Naive thymus-derived CD8-positive, alpha-beta T cell (primary cell): ENCODE measurements around the gene HOXA9. TPM values are rescaled to one million over a fixed set of nuclear protein-coding genes. Genes with fewer than 3 reads are reported as not detected.

Source experiments
- ATAC-seq, 2 donors: fragments of 150-1000 bp; cut with Tn5 transposase in 1 of 2; sonication (Bioruptor Pico), chemical (Tn5 transposase) in 1 of 2; 1 replicate in 1 of 2; 2 replicates in 1 of 2; pipeline ENCODE4 v1.10.0; 2021; ENCODE audit warnings: mild to moderate bottlenecking in 2 of 2, moderate library complexity in 2 of 2
- POLR2A ChIA-PET: fragments of 350-600 bp; sonication (Branson Sonifier 250); formaldehyde crosslinking; loops from one replicate; lab custom pipeline; 2021; ENCODE audit warnings: antibody characterized with exemption; lab: Charles Lee
- DNase-seq, 10 donors: peaks; one replicate each; pipeline versions ENCODE4 v3.0.0 to v3.0.0-alpha.2; 2020 to 2022
- H3K27ac Mint-ChIP-seq, 10 donors: one replicate each; pipeline ENCODE4 v1.8.0; 2020 to 2022; ENCODE audit warnings: mild to moderate bottlenecking in 10 of 10, mixed read lengths in 10 of 10, moderate library complexity in 4 of 10, inconsistent platforms in 1 of 10
- H3K27me3 Mint-ChIP-seq, 5 donors: one replicate each; pipeline ENCODE4 v1.8.0; 2021 to 2022; ENCODE audit warnings: mixed read lengths in 5 of 5
- H3K36me3 Mint-ChIP-seq, 3 donors: one replicate each; pipeline ENCODE4 v1.8.0; 2020 to 2022; ENCODE audit warnings: mixed read lengths in 3 of 3, mild to moderate bottlenecking in 2 of 3, inconsistent platforms in 1 of 3
- H3K4me1 Mint-ChIP-seq, 4 donors: one replicate each; pipeline ENCODE4 v1.8.0; 2021 to 2022; ENCODE audit warnings: mixed read lengths in 4 of 4
- H3K4me3 Mint-ChIP-seq, 10 donors: one replicate each; pipeline ENCODE4 v1.8.0; 2020 to 2022; ENCODE audit warnings: mild to moderate bottlenecking in 10 of 10, mixed read lengths in 10 of 10, moderate library complexity in 6 of 10, inconsistent platforms in 1 of 10
- H3K9me3 Mint-ChIP-seq, 9 donors: one replicate each; pipeline ENCODE4 v1.8.0; 2020 to 2022; ENCODE audit warnings: mixed read lengths in 9 of 9, mild to moderate bottlenecking in 3 of 9, inconsistent platforms in 1 of 9, moderate library complexity in 1 of 9
- polyA plus RNA-seq, 3 donors: library from polyadenylated mRNA; unstranded; fragments of 300-500 nt; fragmentation: Illumina TruSeq; gene quantifications; one replicate each; pipeline ENCODE4 v1.2.3, GENCODE V29; 2021
- total RNA-seq, 8 experiments: library from RNA in 2 of 8; stranded (reverse) in 2 of 8; gene quantifications; one replicate each; pipeline ENCODE4 v1.2.3 and lab custom pipeline; 2021 to 2026

The HOXA9 gene
- total and polyA plus RNA-seq, 5 experiments from 2014 or later, result 0.16 TPM; not detected in 4

DNA sequence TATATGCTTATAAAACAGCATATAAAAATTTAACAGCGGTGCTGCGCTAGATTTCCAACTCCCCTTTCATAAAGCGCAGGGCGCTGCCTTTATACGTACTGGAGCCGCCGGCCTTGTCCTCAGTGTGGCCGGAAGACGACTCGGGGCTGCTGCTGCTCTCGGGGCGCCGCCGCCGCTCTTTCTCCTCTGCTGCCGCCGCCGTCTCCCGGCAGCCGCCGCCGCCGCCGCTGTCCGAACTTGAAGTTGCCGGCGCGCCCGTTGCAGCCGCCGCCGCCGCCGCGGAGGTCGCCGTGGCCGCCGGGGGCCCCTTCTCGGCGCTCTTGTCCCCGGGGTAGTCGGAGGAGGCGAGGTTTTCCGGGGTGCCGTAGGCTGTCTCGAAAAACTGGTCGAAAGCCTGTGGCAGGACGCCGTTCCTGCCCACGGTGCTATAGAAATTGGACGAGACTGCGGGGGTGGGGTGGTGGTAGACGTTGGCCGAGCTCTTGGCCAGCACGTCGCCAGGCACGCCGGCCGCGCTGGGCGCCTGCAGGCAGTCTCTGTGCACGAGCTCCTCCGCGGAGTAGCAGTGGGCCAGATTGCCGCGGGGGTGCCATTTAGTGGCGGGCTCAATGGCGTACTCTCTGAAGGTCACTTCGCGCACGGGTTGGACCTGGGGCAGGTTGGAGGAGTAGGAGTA lies 19.1 kb upstream of the HOXA9 start:
- Mint-ChIP-seq H3K36me3 (peaks cover 0 to 7% (median 3%) of the 10 kb centered on the region in 3 donors), H3K27ac (peak overlapping the region in 3 of 10 donors; percentile 32 to 91 (median 85)), H3K27me3 (peaks cover 48 to 96% (median 69%) of the 10 kb centered on the region in 5 donors), H3K4me3 (peak overlapping the region; percentile 67 to 85 (median 81)), H3K4me1 (peaks cover 33 to 60% (median 50%) of the 10 kb centered on the region in 4 donors), H3K9me3 (peaks cover 0 to 2% (median 0%) of the 10 kb centered on the region in 9 donors)
- POLR2A ChIA-PET, result interaction anchor here (0.8 to 1.3 kb wide), 6 partner anchors 10 to 25 kb away, joined by 3 to 12 read pairs (median 3); partner anchors contain the start of gene HOXA10
- DNase-seq (no peak), ATAC-seq (peak; percentile 9 to 27)

DNA sequence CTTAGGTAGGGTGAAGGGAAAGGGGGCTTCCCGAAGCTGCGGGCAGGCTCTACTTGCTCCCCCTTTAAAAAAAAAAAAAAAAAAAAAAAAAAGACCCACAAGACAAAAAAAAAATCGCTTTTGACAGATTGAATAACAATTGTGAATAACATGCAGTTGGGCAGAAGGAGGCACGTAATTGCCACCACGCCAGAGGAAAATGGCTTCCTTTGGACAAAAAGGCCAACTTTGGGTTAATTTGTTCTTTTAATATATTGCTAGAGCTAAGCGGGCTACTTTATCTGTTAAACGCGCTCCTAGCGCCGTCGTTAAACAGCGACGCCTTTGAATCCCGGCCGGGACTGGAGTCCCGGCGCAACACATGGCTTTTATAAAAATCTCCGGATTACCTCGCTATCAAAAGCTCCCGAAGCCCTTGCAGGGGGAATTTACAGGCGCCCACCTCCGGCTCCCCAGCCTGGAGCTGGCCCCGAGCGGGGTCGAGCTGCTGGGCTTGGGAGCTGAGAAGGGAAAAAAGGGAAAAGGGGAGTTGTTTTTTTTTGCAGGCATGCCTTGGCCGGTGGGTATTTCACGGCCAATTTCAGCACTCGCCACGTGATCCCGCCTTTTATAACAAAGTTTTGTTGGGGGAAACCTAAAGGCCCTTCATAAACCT lies 18.5 kb upstream of the HOXA9 start:
- Mint-ChIP-seq H3K36me3 (peaks cover 1 to 7% (median 4%) of the 10 kb centered on the region in 3 donors), H3K4me3 (peak overlapping the region; percentile 43 to 85 (median 66)), H3K9me3 (peaks cover 0 to 2% (median 0%) of the 10 kb centered on the region in 9 donors), H3K27ac (no peak overlapping the region), H3K27me3 (peaks cover 54 to 96% (median 74%) of the 10 kb centered on the region in 5 donors), H3K4me1 (peaks cover 31 to 59% (median 48%) of the 10 kb centered on the region in 4 donors)
- DNase-seq, result peak in 1 of 10 donors; percentile 17
- no peak for ATAC-seq
- POLR2A ChIA-PET, result interaction anchor here (0.6 to 2.4 kb wide), 3 partner anchors 10 to 44 kb away, joined by 3 to 9 read pairs (median 3); partner anchors contain the start of gene HOXA10

DNA sequence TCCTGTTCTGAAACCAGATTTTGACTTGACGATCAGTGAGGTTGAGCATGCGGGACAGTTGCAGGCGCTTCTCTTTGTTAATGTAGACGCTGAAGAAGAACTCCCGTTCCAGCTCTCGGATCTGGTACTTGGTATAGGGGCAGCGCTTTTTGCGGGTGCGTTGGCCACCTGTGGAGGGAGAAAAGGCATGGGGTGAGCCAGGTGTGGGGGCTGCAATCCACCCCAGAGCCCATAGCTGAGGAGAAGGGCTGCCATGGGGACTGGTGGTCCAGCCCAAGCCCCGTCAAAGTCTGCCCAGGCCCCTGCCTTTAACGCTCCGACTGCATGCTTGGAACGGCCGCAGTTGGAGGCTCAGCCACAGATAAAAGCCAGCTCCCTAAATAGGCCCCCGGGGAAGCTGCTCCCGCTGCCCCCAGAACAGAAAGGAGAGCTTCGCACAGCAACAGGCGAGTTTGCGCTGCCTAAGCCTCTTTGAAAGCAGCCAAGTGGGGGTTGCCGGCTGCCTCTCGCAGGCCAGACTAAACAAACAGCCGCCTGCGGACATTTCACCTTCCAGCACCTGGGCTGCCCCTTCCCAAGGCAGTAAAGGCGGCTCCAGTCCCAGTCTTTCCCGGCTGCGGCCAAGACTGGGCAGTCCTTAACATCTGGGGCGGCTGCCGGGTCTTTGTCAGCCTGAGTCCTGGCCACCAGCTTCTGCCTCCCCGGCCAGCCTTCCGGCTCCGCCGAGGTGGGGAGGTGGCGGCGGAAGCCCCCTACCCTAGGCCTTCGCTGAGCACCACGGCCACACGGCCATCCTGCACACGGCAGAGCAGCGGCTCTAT lies 17.7 kb upstream of the HOXA9 start:
- Mint-ChIP-seq H3K27ac (no peak overlapping the region), H3K36me3 (peaks cover 1 to 4% (median 3%) of the 10 kb centered on the region in 3 donors), H3K27me3 (peaks cover 52 to 96% (median 74%) of the 10 kb centered on the region in 5 donors), H3K4me1 (peaks cover 25 to 51% (median 41%) of the 10 kb centered on the region in 4 donors), H3K4me3 (peak overlapping the region in 1 of 10 donors; percentile 55), H3K9me3 (peaks cover 0 to 2% (median 0%) of the 10 kb centered on the region in 9 donors)
- no peak for ATAC-seq
- DNase-seq, result peak in 1 of 10 donors; percentile 17
- POLR2A ChIA-PET, result interaction anchor here (2.4 kb wide), 1 partner anchor 9 kb away, joined by 9 read pairs; the partner anchor contains the start of gene HOXA10

DNA sequence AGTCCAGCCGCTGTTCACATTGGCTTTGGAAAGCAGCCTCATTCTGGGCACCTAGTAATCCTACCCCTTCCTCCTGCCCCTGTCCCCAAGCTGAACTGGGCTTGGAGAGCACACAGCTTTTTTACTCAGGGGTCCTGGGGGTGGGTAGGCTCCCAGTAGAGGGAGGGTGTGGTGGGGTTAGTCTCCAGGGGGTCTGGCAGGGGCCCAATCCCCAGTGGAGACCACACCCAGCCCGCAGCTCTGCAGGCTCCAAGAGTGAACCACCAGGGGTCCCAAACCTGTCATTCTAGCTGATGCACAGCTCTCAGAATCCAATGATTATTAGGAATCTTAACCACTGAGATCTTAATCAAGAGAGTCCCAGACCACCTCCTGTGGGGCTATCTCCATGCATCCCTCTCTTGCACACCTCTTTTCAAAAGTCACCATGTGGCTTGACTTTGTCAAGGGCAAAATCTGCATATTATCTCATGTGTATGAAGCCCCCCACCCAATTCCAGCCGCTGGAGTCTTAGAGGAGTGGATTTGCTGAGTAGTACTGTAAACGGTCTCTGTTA lies 17.0 kb upstream of the HOXA9 start:
- H3K36me3 Mint-ChIP-seq, result peaks cover 1 to 4% (median 3%) of the 10 kb centered on the region in 3 donors
- H3K27ac Mint-ChIP-seq, result no peak overlapping the region
- H3K4me3 Mint-ChIP-seq, result peak overlapping the region in 1 of 10 donors; percentile 6
- no peak for ATAC-seq
- no peak for DNase-seq
- H3K27me3 Mint-ChIP-seq, result peaks cover 51 to 96% (median 74%) of the 10 kb centered on the region in 5 donors
- POLR2A ChIA-PET, result interaction anchor here (0.5 to 2.4 kb wide), 3 partner anchors 9 to 1320 kb away, joined by 3 to 9 read pairs (median 9); partner anchors contain the start of gene HOXA10
- peaks cover 0 to 2% (median 0%) of the 10 kb centered on the region in 9 donors for H3K9me3 Mint-ChIP-seq
- H3K4me1 Mint-ChIP-seq, result peaks cover 21 to 44% (median 34%) of the 10 kb centered on the region in 4 donors

DNA sequence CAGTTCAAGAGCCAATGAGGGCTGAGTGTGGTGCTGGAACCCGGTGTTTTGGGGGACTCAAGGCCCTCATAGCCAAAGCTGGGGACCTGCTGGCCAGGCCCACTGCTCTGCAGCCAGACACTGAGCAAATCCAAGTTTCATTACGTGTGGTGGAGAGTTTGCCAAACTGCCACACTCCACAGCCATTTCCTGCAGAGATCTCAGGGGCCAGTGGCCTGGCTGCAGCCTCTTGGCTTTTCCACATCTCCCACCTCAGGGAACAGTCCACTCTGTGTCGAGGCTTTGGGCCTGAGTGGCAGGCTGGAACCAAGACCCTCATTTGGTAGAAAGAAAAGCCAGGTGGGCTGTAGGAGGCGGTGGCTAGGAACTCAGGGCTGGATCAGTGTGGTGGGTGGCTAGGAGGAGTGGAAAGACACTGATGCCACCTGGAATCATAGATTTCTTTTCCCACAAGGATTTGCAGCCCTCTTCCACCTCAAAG lies 16.5 kb upstream of the HOXA9 start:
- Mint-ChIP-seq H3K4me1 (peaks cover 21 to 40% (median 33%) of the 10 kb centered on the region in 4 donors), H3K27me3 (peaks cover 46 to 96% (median 68%) of the 10 kb centered on the region in 5 donors), H3K4me3 (peak overlapping the region in 1 of 10 donors; percentile 6), H3K36me3 (peaks cover 1 to 4% (median 3%) of the 10 kb centered on the region in 3 donors), H3K9me3 (peaks cover 0 to 2% (median 0%) of the 10 kb centered on the region in 9 donors), H3K27ac (no peak overlapping the region)
- ATAC-seq (no peak), DNase-seq (peak in 1 of 10 donors; percentile 14)
- POLR2A ChIA-PET, result interaction anchor here (0.5 to 2.4 kb wide), 3 partner anchors 8 to 1319 kb away, joined by 3 to 9 read pairs (median 9); partner anchors contain the start of gene HOXA10

DNA sequence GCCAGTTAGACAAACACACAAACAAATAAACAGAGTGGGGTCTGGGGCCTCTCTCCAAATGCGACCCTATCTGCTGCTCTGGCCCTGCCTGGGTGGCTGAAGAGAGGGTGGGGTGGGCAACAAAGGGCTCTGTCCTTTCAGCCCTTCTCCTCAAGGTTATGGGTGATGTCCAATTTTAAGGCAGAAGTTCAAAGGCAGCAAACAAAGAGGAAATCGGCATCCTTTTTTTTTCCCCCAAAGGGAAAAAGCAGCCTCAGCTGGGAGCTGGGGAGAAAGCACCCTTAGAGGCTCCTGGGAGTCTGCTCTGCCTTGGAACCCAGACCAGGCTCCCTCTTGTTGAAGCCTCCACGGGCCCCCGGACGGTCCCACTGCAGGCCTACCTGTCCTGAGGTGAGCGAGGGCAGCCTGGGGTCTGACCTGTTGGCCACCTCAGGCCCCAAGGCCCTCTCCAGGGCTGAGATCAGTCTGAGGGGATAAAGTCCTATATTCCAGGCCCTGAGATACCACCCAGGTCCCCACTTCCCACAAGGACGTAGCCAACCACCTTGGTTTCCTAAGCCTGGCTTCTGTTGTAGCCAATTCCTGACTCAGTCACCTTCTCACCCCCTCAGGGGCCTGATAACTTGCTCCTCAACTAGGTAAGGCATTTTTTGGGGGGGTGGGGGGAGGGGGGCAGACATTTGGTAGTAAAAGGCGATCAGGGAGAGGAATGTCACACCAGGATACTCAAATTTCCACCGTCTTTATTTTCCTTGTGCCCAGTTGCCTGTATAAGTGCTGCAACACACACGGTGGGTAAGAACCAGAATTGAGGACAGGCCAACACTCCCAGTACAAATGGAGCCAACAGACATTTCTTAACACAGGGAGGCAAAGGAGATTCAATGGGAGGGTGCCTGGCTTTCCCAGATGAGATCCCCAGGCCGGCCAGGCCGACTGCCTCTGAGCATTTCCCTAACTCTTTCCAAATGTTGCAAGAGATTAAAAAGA lies 15.4 kb upstream of the HOXA9 start:
- Mint-ChIP-seq H3K4me1 (peaks cover 15 to 32% (median 26%) of the 10 kb centered on the region in 4 donors), H3K27ac (no peak overlapping the region), H3K36me3 (peaks cover 0 to 4% (median 1%) of the 10 kb centered on the region in 3 donors), H3K9me3 (peaks cover 0 to 2% (median 0%) of the 10 kb centered on the region in 9 donors), H3K4me3 (peak overlapping the region in 1 of 10 donors; percentile 50), H3K27me3 (peaks cover 39 to 96% (median 66%) of the 10 kb centered on the region in 5 donors)
- DNase-seq, result peak in 2 of 10 donors; percentile 2 to 13
- ATAC-seq, result no peak
- POLR2A ChIA-PET, result no interaction called here

DNA sequence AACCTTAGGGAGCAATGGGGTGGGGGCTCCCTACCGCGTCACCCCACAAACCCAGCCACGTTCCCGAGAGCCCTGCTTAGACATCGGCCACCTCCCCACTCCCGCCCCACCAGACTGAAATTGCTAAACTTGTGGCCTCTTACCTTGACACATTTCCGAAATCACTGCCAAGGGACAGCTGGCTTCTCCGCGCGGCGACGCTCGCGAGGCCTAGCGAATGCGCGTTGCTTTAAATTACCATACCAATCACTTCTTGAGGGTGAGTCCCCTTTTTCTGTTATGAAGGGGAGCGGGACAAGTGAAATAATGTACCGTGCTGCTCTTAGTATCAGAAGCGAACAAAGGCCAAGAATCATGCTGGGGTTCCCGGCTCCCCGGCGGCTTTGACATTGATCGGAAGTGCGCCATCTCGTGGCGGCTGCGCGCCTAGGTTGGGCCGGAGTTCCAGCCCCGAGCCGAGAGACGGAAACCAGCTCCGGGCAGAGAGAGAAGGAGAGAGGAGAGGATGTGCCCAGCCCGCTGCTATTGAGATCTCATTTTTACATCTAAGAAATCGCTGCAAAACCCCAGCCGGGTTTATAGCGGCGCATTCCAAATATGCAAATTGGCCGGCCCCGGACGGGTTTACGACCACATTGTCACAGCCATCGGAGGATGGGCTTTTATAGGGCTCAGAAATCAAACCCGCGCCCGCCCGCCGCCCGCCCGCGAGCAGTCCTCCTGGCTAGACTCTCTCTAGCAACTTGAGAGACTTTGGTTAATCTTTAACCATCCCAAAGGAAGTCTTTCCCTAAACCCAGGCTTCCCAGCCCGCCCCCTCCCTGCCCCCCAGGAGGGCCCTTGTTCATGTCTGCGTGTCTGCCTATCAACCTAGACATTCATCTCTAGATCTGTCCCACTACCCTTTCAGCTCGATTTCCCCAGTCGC lies 14.4 kb upstream of the HOXA9 start:
- Mint-ChIP-seq H3K9me3 (no peaks in the 10 kb centered on the region), H3K27me3 (peaks cover 41 to 96% (median 65%) of the 10 kb centered on the region in 5 donors), H3K4me3 (peak overlapping the region in 9 of 10 donors; percentile 18 to 88 (median 70)), H3K36me3 (peaks cover 0 to 4% (median 1%) of the 10 kb centered on the region in 3 donors), H3K27ac (peak overlapping the region in 1 of 10 donors; percentile 87), H3K4me1 (peaks cover 10 to 24% (median 19%) of the 10 kb centered on the region in 4 donors)
- DNase-seq (peak in 8 of 10 donors; percentile 40 to 75 (median 59)), ATAC-seq (peak; percentile 76 to 80)
- POLR2A ChIA-PET, result interaction anchor here (0.8 kb wide), 1 partner anchor 8 kb away, joined by 3 read pairs; no protein-coding TSS in a partner anchor

DNA sequence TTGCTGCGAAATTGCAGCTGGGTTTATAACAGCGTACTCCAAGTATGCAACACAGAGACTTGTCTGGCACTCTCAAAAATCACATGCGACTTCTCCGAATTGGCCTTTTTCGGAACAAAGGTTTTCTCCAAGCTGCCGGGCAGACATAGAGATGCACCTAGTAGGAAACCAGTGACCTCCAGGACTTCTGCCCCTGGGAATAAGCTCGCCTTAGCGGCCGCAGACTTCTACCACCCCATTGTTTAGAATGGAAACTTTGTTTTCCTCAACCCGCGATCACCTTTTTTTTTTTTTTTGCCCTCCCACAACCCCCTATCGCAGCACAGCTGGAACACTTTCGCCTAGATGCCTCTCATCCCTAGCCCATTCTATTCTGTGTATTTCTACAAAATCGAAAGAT lies 13.7 kb upstream of the HOXA9 start:
- Mint-ChIP-seq H3K27me3 (peaks cover 38 to 95% (median 65%) of the 10 kb centered on the region in 5 donors), H3K4me3 (peak overlapping the region in 3 of 10 donors; percentile 8 to 72 (median 72)), H3K36me3 (peaks cover 0 to 4% (median 1%) of the 10 kb centered on the region in 3 donors), H3K9me3 (no peaks in the 10 kb centered on the region), H3K4me1 (peaks cover 7 to 21% (median 15%) of the 10 kb centered on the region in 4 donors), H3K27ac (no peak overlapping the region)
- POLR2A ChIA-PET, result interaction anchor here (0.8 kb wide), 1 partner anchor 9 kb away, joined by 3 read pairs; no protein-coding TSS in a partner anchor
- peak in 1 of 10 donors; percentile 6 for DNase-seq
- no peak for ATAC-seq

DNA sequence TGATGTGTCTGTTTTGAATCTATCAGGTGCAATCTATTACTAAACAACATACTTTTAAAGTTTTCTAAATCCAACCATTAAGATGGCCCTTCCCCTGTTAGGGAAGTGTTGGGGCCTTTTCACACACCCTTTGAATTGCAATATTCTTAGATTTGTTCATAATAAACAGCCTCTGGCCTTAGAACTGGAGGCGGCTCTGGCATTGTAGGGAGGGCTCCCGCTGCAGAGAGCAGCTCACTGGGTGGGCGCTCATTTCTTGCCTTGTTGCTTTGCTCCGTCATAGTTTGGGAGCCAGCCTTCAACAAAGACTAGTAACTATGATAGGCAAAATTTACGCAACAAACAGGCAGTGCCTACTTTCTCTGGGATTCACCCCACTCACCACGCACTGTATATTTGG lies 13.0 kb upstream of the HOXA9 start:
- H3K9me3 Mint-ChIP-seq, result no peaks in the 10 kb centered on the region
- peaks cover 0 to 4% (median 1%) of the 10 kb centered on the region in 3 donors for H3K36me3 Mint-ChIP-seq
- DNase-seq (no peak), ATAC-seq (no peak)
- no peak overlapping the region for H3K27ac Mint-ChIP-seq
- peaks cover 7 to 15% (median 12%) of the 10 kb centered on the region in 4 donors for H3K4me1 Mint-ChIP-seq
- POLR2A ChIA-PET, result no interaction called here
- peaks cover 38 to 88% (median 61%) of the 10 kb centered on the region in 5 donors for H3K27me3 Mint-ChIP-seq
- H3K4me3 Mint-ChIP-seq, result no peak overlapping the region
